Neuronal stem cell (in vitro differentiated cells): ENCODE results near the gene PDZRN3.

Source experiments
- DNase-seq: peaks from one replicate; pipeline ENCODE4 v3.0.0-alpha.2; 2013; ENCODE audit warnings: low spot score
- H2AFZ ChIP-seq: one replicate; pipeline ENCODE4 v1.6.1; 2013; ENCODE audit warnings: mild to moderate bottlenecking, low read length, inconsistent platforms
- H2AK5ac ChIP-seq: 2 replicates; pipeline ENCODE4 v1.6.1; 2013; ENCODE audit warnings: low read depth, mild to moderate bottlenecking, inconsistent platforms, low read length, moderate library complexity, mixed read lengths
- H2BK120ac ChIP-seq: 2 replicates; pipeline ENCODE4 v1.6.1; 2013; ENCODE audit warnings: low read depth, mild to moderate bottlenecking, inconsistent platforms, low read length, moderate library complexity, mixed read lengths
- H2BK12ac ChIP-seq: one replicate; pipeline ENCODE4 v1.6.1; 2013; ENCODE audit warnings: low read length, inconsistent platforms
- H2BK15ac ChIP-seq: 2 replicates; pipeline ENCODE4 v1.6.1; 2013; ENCODE audit warnings: mild to moderate bottlenecking, low read length, inconsistent platforms, mixed read lengths
- H2BK5ac ChIP-seq: one replicate; pipeline ENCODE4 v1.6.1; 2013; ENCODE audit warnings: inconsistent platforms, mild to moderate bottlenecking, low read length, moderate library complexity
- H3K14ac ChIP-seq: one replicate; pipeline ENCODE4 v1.6.1; 2013; ENCODE audit warnings: low read length, inconsistent platforms
- H3K18ac ChIP-seq: 2 replicates; pipeline ENCODE4 v1.6.1; 2013; ENCODE audit warnings: low read length, inconsistent platforms
- H3K23ac ChIP-seq: 2 replicates; pipeline ENCODE4 v1.6.1; 2013; ENCODE audit warnings: low read depth, mild to moderate bottlenecking, mixed read lengths, low read length, inconsistent platforms; ENCODE audit not compliant: poor library complexity
- H3K27ac ChIP-seq: replicated peaks from 3 replicates; pipeline ENCODE4 v1.5.1; 2013; ENCODE audit warnings: low read length, inconsistent platforms
- H3K27me3 ChIP-seq, 3 experiments: 2 replicates each; pipeline ENCODE4 v1.6.1; 2013; ENCODE audit warnings: low read length in 3 of 3, mild to moderate bottlenecking in 2 of 3, inconsistent platforms in 1 of 3, low read depth in 1 of 3, mixed read lengths in 1 of 3, moderate library complexity in 1 of 3; ENCODE audit not compliant: control insufficient read depth in 3 of 3, insufficient read depth in 3 of 3
- H3K36me3 ChIP-seq, 2 donors: replicated peaks in 1 of 2; 2 replicates each; pipeline ENCODE4 v1.6.1; 2013; ENCODE audit warnings: low read length in 2 of 2; ENCODE audit not compliant: control insufficient read depth in 2 of 2, insufficient read depth in 2 of 2
- H3K4ac ChIP-seq: 2 replicates; pipeline ENCODE4 v1.6.1; 2013; ENCODE audit warnings: inconsistent platforms, mild to moderate bottlenecking, low read length, moderate library complexity
- H3K4me1 ChIP-seq, 2 donors: 1 replicate in 1 of 2; 2 replicates in 1 of 2; pipeline ENCODE4 v1.6.1; 2013; ENCODE audit warnings: low read length in 2 of 2, low read depth in 1 of 2; ENCODE audit not compliant: control insufficient read depth in 2 of 2, insufficient read depth in 1 of 2
- H3K4me2 ChIP-seq: one replicate; pipeline ENCODE4 v1.6.1; 2013; ENCODE audit warnings: mild to moderate bottlenecking, low read length, inconsistent platforms; ENCODE audit not compliant: insufficient read depth, poor library complexity, severe bottlenecking
- H3K4me3 ChIP-seq, 2 donors: 2 replicates each; pipeline ENCODE4 v1.5.1; 2013; ENCODE audit warnings: low read length in 2 of 2, mild to moderate bottlenecking in 2 of 2, inconsistent platforms in 1 of 2, moderate library complexity in 1 of 2
- H3K79me1 ChIP-seq: one replicate; pipeline ENCODE4 v1.6.1; 2013; ENCODE audit warnings: low read depth, mild to moderate bottlenecking, inconsistent platforms, low read length, moderate library complexity
- H3K9ac ChIP-seq: one replicate; pipeline ENCODE4 v1.6.1; 2013; ENCODE audit warnings: mild to moderate bottlenecking, low read depth, low read length, inconsistent platforms; ENCODE audit not compliant: poor library complexity
- H3K9me3 ChIP-seq, 2 donors: replicated peaks in 1 of 2; 2 replicates each; pipeline versions ENCODE3 to v1.6.1; 2013; ENCODE audit warnings: low read length in 2 of 2, mild to moderate bottlenecking in 2 of 2, inconsistent platforms in 1 of 2, low read depth in 1 of 2, mixed read lengths in 1 of 2, moderate library complexity in 1 of 2; ENCODE audit not compliant: control insufficient read depth in 2 of 2, insufficient read depth in 1 of 2
- H4K8ac ChIP-seq: one replicate; pipeline ENCODE4 v1.6.1; 2013; ENCODE audit warnings: low read depth, mild to moderate bottlenecking, inconsistent platforms, low read length, moderate library complexity
- H4K91ac ChIP-seq: one replicate; pipeline ENCODE4 v1.6.1; 2013; ENCODE audit warnings: low read length, low read depth, mild to moderate bottlenecking, inconsistent platforms; ENCODE audit not compliant: poor library complexity
- WGBS, 2 donors: extraction: QIAGEN DNeasy Blood & Tissue Kit; methylation state at CpG; one replicate each; pipeline ENCODE4 v1.1.7; 2013; ENCODE audit warnings: missing lambda C conversion rate in 2 of 2, mixed read lengths in 1 of 2; ENCODE audit not compliant: insufficient read length in 2 of 2, insufficient replicate concordance in 1 of 2; ENCODE audit errors: extremely low coverage in 2 of 2; 5-methylcytosine and 5-hydroxymethylcytosine counted together

The PDZRN3 gene

DNA sequence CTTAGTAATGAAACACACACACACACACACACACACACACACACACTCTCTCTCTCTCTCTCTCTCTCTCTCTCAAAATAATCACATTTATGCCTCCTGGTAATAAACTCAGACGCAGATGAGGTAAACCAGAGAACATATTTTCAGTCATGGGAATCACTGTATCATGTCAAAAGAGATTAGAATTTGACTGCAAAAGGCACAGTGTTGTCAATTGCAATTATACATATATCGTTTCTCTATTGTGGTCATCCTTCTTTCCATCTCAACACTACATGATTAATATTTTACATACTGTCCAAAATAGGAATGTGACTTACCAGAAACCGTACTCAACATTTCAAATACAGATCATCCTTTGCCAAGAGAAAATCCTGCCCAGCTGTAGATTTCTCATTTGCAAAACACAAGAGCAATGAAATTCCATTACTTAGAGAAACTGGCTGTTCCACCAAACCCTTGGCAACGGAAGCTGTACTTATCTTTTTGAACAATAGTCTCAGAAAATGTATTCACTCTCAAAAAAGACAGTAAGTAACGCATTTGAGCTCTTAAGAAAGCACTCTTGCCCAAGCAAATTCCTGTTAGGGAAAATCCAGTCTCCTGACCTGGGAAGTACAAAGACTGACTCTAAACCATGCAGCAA lies 24.3 kb downstream of the PDZRN3 start:
- H2BK15ac ChIP-seq, result no peak overlapping the region
- peaks cover 0 to 19% of the 10 kb centered on the region in 2 donors for H3K9me3 ChIP-seq
- no peak overlapping the region for H3K27ac ChIP-seq
- H3K4me3 ChIP-seq, result no peak overlapping the region
- no peak overlapping the region for H2BK5ac ChIP-seq
- H3K79me1 ChIP-seq, result no peaks in the 10 kb centered on the region
- WGBS, 2 donors, result no CpG with 5 or more reads among the region's 5 CpGs
- no peak overlapping the region for H4K91ac ChIP-seq
- no peaks in the 10 kb centered on the region for H3K27me3 ChIP-seq
- no peak for DNase-seq
- H3K18ac ChIP-seq, result no peak overlapping the region
- H3K36me3 ChIP-seq, result peaks cover 0 to 55% of the 10 kb centered on the region in 2 donors
- H2AK5ac ChIP-seq, result no peak overlapping the region
- peaks cover 2 to 44% of the 10 kb centered on the region in 2 donors for H3K4me1 ChIP-seq
- no peak overlapping the region for H3K23ac ChIP-seq
- H3K9ac ChIP-seq, result no peak overlapping the region
- H2BK12ac ChIP-seq, result no peak overlapping the region
- no peak overlapping the region for H4K8ac ChIP-seq
- H2AFZ ChIP-seq, result peak overlapping the region; percentile 56
- no peak overlapping the region for H2BK120ac ChIP-seq
- H3K4ac ChIP-seq, result no peak overlapping the region
- H3K14ac ChIP-seq, result no peak overlapping the region
- H3K4me2 ChIP-seq, result no peak overlapping the region

DNA sequence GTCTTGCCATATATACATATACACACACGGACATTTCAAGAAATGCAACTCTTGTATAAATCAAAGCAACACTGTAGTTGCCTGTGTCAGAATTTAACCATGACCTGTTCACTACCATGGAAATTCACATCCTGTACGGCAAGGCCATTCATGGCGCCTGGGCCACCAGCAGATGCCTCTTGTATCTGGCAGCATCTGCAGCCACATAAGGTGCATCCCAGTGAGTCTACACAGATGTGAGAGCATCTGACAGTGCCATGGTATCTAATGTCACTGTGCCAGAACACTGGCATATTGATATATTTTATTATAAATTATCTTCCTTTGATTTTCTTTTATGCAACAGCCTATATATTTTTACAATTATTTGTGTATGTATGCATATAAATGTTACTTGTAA lies 25.1 kb downstream of the PDZRN3 start:
- Histone ChIP-seq H3K4ac (no peak overlapping the region), H2AFZ (no peak overlapping the region), H3K36me3 (peaks cover 0 to 60% of the 10 kb centered on the region in 2 donors), H2BK12ac (no peak overlapping the region), H3K9me3 (peaks cover 0 to 27% of the 10 kb centered on the region in 2 donors), H2AK5ac (no peak overlapping the region), H2BK120ac (no peak overlapping the region), H3K79me1 (no peaks in the 10 kb centered on the region), H3K23ac (no peak overlapping the region), H3K4me1 (peaks cover 2 to 43% of the 10 kb centered on the region in 2 donors), H4K91ac (no peak overlapping the region), H4K8ac (no peak overlapping the region), H3K18ac (no peak overlapping the region), H3K9ac (no peak overlapping the region), H2BK15ac (no peak overlapping the region), H2BK5ac (no peak overlapping the region), H3K4me3 (no peak overlapping the region), H3K27ac (no peak overlapping the region), H3K14ac (no peak overlapping the region), H3K27me3 (no peaks in the 10 kb centered on the region), H3K4me2 (no peak overlapping the region)
- DNase-seq, result no peak
- WGBS, 2 donors, result no CpG with 5 or more reads among the region's 3 CpGs

DNA sequence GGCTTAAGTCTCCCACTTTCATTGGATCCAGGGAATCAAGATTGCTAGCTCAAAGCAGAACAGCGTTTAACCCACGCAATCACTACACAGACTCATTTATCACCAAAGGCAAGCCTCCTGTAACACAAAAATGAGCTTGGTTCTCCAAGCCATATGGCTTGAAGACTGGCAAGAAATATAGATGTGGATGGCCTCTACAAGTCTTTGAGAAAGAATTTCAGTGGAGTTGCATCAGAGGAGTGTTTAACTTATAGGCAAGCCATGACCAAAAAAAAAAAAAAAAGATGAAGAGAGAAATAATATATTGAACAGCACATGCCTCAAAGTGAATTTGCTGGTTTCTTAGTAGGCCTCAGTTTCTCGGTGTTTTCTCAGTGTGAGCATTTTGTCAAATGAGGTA lies 27.3 kb downstream of the PDZRN3 start:
- Histone ChIP-seq H3K79me1 (no peaks in the 10 kb centered on the region), H3K27me3 (no peaks in the 10 kb centered on the region), H3K4me1 (peaks cover 4 to 27% of the 10 kb centered on the region in 2 donors), H3K4me3 (no peak overlapping the region), H3K27ac (no peak overlapping the region), H3K23ac (no peak overlapping the region), H4K8ac (no peak overlapping the region), H3K14ac (no peak overlapping the region), H3K4ac (no peak overlapping the region), H3K9me3 (peaks cover 0 to 31% of the 10 kb centered on the region in 2 donors), H3K18ac (no peak overlapping the region), H2BK15ac (no peak overlapping the region), H4K91ac (no peak overlapping the region), H3K36me3 (peaks cover 0 to 67% of the 10 kb centered on the region in 2 donors), H2BK120ac (no peak overlapping the region), H3K4me2 (no peak overlapping the region), H3K9ac (no peak overlapping the region), H2BK5ac (no peak overlapping the region), H2AFZ (no peak overlapping the region), H2BK12ac (no peak overlapping the region), H2AK5ac (no peak overlapping the region)
- WGBS, 2 donors, result no CpG with 5 or more reads among the region's 3 CpGs
- no peak for DNase-seq

DNA sequence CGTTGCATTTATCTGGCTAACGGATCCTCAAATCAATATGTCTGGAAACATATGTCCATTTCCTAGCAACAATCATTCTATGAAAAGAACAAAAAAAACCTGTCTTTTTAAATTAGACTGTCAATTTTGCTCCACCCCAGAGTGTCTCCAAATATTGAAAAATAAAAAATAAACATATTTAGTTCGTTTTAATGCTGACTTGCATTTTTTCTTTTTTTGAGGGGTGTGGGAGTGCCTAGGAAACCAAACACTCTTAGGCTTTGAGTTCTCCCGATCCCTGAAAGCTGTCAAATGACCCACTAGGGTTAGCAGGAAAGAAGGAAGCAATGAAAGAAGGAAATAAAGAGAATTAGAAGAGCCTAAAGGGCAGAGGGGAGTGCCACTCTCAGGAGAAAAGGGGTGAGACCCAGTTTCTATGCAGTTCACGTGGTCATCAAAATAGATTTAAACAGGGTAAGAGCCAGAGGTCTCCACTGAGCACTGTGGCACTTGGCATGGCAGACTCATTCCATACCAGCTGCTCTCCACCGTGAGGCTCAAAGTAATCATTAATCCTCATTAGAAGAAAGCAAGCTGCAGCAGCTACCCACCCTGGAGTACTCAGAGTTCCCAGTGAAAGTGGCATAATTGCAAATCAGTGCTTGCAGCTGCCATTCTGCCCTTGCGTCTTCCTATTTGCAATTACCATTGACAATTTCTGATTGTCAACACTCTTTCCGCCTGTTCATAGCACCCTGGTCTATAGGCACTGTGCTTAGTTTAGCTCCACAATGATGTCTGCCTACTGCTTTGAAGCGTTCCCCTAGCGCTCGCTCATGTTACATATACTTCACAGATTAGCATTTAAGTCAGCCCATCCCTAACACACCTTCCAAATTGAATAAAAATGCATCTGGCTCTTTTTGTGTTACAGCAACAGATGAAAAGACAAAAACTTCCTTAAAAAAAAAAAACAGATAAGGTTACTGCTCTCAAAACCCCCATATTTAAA lies 32.3 kb downstream of the PDZRN3 start:
- Histone ChIP-seq H2BK15ac (no peak overlapping the region), H3K4me2 (no peak overlapping the region), H3K4me1 (peaks cover 0 to 2% of the 10 kb centered on the region in 2 donors), H3K4ac (no peak overlapping the region), H2AFZ (no peak overlapping the region), H2BK120ac (no peak overlapping the region), H3K27ac (no peak overlapping the region), H3K4me3 (no peak overlapping the region), H4K8ac (no peak overlapping the region), H3K23ac (no peak overlapping the region), H2AK5ac (no peak overlapping the region), H4K91ac (no peak overlapping the region), H2BK5ac (no peak overlapping the region), H3K27me3 (no peaks in the 10 kb centered on the region), H3K9me3 (peaks cover 0 to 29% of the 10 kb centered on the region in 2 donors), H3K79me1 (no peaks in the 10 kb centered on the region), H3K9ac (no peak overlapping the region), H3K36me3 (peaks cover 0 to 52% of the 10 kb centered on the region in 2 donors), H2BK12ac (no peak overlapping the region), H3K14ac (no peak overlapping the region), H3K18ac (no peak overlapping the region)
- DNase-seq, result no peak
- whole genome bisulfite sequencing, 2 donors, result no CpG with 5 or more reads among the region's 11 CpGs
